Upper lobe of right lung (tissue), 1 donor: ENCODE results near the gene RAB38. TPM values are rescaled to one million over a fixed set of nuclear protein-coding genes. Genes with fewer than 3 reads are reported as not detected.

ENCODE experiments used
- ATAC-seq: fragments of 200-7000 bp; cut with Tn5 transposase; one replicate; pipeline ENCODE4 v1.9.1; 2020; ENCODE audit warnings: mild to moderate bottlenecking, moderate library complexity
- DNase-seq: peaks from one replicate; pipeline ENCODE4 v3.0.0-alpha.2; 2020
- H3K27ac ChIP-seq: fragments of 200-600 bp; one replicate; pipeline ENCODE4 v1.8.0; 2022
- H3K27me3 ChIP-seq: fragments of 200-600 bp; one replicate; pipeline ENCODE4 v1.8.0; 2022; ENCODE audit warnings: mild to moderate bottlenecking
- H3K36me3 ChIP-seq: fragments of 200-600 bp; one replicate; pipeline ENCODE4 v1.8.0; 2022
- H3K4me1 ChIP-seq: fragments of 200-600 bp; one replicate; pipeline ENCODE4 v1.8.0; 2022
- H3K4me3 ChIP-seq: fragments of 200-600 bp; one replicate; pipeline ENCODE4 v1.8.0; 2022; ENCODE audit warnings: mild to moderate bottlenecking
- H3K9me3 ChIP-seq: fragments of 200-600 bp; one replicate; pipeline ENCODE4 v1.8.0; 2022
- intact Hi-C: fragments of 100-400 bp; cut with DNase I; formaldehyde crosslinking; loops from one replicate; pipeline ENCODE4 v1.11.0; 2022
- total RNA-seq: library from RNA; stranded (reverse); fragmentation: NEBNext Ultra II Directional; extraction: Animal tissue kit (Norgen Biotek cat#: 25700); gene quantifications from one replicate; pipeline ENCODE4 v1.2.1, GENCODE V29; 2021
- TF ChIP-seq, protein P1 (sequence below): fragments of 200-600 bp; IDR thresholded peaks from one replicate; pipeline ENCODE4 v1.8.0; 2022; ENCODE audit warnings: antibody characterized with exemption
- donor health status: DM: no; HTN: yes; CAD: no; lungs with severe emphysema.

Gene RAB38
- total RNA-seq, 1 donor from 2014 or later: 8.1 TPM

DNA sequence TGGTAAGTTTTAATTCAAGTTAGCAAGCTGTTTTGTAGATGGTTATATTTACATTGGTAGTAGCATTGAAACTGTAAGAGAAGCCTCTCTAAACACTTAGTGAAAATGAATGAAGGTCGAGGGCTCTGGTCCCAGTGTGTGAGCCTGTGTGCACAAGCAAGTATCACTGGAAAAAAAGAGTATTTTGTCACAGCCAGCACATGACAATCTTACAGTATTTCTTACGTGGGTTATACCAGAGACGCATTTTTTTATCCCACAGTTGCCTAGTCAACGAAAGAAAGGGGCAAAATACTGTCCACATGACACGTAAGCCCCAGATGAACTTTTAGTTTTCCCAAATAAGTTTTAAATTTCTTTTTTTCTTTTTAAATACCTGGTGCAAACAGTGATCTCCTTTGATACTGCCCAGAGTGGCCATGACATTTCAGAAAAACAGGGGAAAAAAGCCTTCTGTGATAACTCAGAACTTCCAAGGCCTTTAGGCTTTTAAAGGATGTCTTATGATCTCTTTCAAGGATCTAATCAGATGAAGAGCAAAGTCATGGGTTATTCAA is 23.5 kb downstream of the RAB38 start:
- no peaks in the 10 kb centered on the region for H3K9me3 ChIP-seq
- no peak for ATAC-seq
- no peaks in the 10 kb centered on the region for H3K27me3 ChIP-seq
- TF ChIP-seq, protein P1, sequence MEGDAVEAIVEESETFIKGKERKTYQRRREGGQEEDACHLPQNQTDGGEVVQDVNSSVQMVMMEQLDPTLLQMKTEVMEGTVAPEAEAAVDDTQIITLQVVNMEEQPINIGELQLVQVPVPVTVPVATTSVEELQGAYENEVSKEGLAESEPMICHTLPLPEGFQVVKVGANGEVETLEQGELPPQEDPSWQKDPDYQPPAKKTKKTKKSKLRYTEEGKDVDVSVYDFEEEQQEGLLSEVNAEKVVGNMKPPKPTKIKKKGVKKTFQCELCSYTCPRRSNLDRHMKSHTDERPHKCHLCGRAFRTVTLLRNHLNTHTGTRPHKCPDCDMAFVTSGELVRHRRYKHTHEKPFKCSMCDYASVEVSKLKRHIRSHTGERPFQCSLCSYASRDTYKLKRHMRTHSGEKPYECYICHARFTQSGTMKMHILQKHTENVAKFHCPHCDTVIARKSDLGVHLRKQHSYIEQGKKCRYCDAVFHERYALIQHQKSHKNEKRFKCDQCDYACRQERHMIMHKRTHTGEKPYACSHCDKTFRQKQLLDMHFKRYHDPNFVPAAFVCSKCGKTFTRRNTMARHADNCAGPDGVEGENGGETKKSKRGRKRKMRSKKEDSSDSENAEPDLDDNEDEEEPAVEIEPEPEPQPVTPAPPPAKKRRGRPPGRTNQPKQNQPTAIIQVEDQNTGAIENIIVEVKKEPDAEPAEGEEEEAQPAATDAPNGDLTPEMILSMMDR: no peak
- no peak overlapping the region for H3K27ac ChIP-seq
- no peak overlapping the region for H3K4me3 ChIP-seq
- no peaks in the 10 kb centered on the region for H3K36me3 ChIP-seq
- no peak for DNase-seq
- intact Hi-C loops: no loop called here
- H3K4me1 ChIP-seq: no peaks in the 10 kb centered on the region

DNA sequence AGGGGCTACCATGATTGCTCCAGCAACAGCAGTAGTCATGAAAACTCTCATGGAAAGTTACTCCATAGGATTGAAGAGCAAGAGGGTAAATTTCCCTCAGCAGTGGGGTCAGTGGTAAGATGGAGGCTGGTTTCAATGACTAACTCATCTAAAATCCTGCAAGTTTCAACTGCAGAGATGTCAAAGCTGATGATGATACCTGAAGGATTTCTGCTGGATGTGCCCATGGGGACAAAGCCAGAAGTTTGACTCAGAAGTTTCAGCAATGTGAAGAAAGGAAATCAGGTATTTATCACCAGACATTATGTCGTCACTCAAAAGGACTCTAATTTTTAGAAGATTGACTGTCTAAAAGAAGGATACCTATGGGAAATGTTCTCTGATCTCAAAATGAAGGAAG is 29.1 kb downstream of the RAB38 start:
- TF ChIP-seq, protein P1: no peak
- Histone ChIP-seq H3K4me3 (no peak overlapping the region), H3K36me3 (no peaks in the 10 kb centered on the region), H3K4me1 (no peaks in the 10 kb centered on the region), H3K27me3 (no peaks in the 10 kb centered on the region), H3K9me3 (no peaks in the 10 kb centered on the region), H3K27ac (no peak overlapping the region)
- DNase-seq (no peak), ATAC-seq (no peak)
- intact Hi-C loops: no loop called here

DNA sequence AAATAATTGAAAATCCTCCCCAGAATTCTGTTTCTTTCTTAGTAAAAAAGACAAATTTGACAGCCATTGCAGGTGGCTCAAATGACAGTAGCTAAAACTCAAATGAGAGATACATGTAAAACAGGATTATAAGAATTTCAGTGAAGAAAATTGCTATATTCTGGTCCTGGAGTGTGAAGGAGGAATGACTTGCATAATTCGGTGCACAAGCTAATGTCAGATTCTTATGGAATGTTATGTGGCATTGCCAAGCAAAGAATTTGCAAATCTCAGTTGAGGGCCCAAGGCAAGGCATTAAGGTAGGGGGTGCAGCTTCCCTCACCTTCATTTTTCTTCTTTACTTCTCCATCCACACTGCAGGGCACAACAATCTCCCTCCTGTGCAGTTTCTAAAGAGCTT is 35.4 kb downstream of the RAB38 start:
- Histone ChIP-seq H3K36me3 (no peaks in the 10 kb centered on the region), H3K27me3 (no peaks in the 10 kb centered on the region), H3K9me3 (no peaks in the 10 kb centered on the region), H3K4me1 (no peaks in the 10 kb centered on the region), H3K4me3 (no peak overlapping the region), H3K27ac (no peak overlapping the region)
- no peak for DNase-seq
- ATAC-seq: no peak
- intact Hi-C loops: no loop called here
- TF ChIP-seq, protein P1: no peak

DNA sequence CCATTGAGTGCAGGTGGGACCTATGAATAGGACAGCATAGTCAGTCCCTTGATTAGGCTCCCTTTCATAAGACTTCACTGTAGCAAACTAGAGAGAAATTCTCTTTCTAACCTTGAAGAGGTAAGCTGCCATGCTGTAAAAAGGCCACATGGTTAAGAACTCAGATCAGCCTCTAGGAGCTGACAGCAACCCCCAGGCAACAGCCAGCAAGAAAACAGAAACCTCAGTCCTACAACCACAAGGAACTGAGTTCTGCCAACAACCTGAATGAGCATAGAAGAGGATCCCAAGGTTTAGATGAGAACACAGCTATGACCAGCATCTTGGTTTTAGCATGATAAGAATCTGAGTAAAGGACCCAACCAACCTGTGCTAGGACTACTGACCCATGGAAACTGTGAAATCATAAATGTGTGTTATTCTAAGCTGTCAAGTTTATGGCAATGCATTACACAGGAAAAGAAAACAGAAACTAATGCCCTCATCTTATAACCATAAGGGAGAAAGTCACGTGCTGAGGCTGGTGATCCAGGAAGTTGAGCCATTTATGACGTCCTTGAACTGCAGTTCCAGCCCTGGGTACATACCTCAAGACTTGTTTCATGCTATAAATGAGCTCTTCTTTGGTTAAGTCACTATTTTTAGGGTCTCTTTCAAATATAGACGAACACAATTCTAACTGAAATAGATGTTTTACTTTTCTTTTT is 43.3 kb downstream of the RAB38 start:
- DNase-seq (no peak), ATAC-seq (no peak)
- no peak overlapping the region for H3K27ac ChIP-seq
- intact Hi-C loops: no loop called here
- no peak overlapping the region for H3K4me3 ChIP-seq
- H3K9me3 ChIP-seq: no peaks in the 10 kb centered on the region
- TF ChIP-seq, protein P1: no peak
- H3K27me3 ChIP-seq: no peaks in the 10 kb centered on the region
- H3K36me3 ChIP-seq: no peaks in the 10 kb centered on the region
- no peaks in the 10 kb centered on the region for H3K4me1 ChIP-seq

DNA sequence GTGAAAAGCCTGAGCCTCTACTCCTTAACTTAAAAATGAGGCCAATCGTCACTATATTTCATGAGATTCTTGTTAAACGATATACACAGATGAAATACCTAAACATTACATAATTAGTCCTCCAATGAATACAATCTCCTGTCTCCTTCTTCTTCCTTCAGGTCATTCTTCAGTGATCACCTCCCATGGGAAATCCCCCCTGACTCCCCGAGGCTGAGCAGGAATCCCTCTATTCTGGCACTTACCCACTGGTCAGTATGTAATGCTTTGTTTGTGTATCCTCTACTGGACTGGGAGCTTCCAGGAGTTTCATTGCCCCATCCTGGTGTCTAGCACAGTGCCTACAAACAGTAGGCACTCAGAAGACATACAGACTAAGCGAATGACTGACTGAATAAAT is 52.3 kb downstream of the RAB38 start:
- ATAC-seq (no peak), DNase-seq (no peak)
- intact Hi-C loops: no loop called here
- no peaks in the 10 kb centered on the region for H3K4me1 ChIP-seq
- H3K9me3 ChIP-seq: no peaks in the 10 kb centered on the region
- H3K36me3 ChIP-seq: no peaks in the 10 kb centered on the region
- H3K27ac ChIP-seq: no peak overlapping the region
- no peak overlapping the region for H3K4me3 ChIP-seq
- TF ChIP-seq, protein P1: no peak
- H3K27me3 ChIP-seq: no peaks in the 10 kb centered on the region
